A673 (cell line): ENCODE results near the gene CNNM2.

ENCODE experiments used
- CTCF ChIP-seq: fragments of 300-800, 200-600 bp; sonication (generic); conservative IDR thresholded peaks from 2 replicates; pipeline ENCODE4 v1.5.1; 2017; ENCODE audit warnings: low read depth, mild to moderate bottlenecking, antibody characterized with exemption, low read length, moderate library complexity, mixed read lengths
- EZH2 ChIP-seq: fragments of 200-600 bp; sonication (generic); IDR thresholded peaks from 2 replicates; pipeline ENCODE4 v1.6.1; 2017; ENCODE audit warnings: borderline replicate concordance, low read depth, mild to moderate bottlenecking, mixed read lengths, antibody characterized with exemption, low read length; ENCODE audit not compliant: poor library complexity, severe bottlenecking

GRCh38 chr10:102964713-102965112 is 46.6 kb downstream of the CNNM2 start:
- TF ChIP-seq CTCF (no peak), EZH2 (no peak)
